Measurements from ENCODE around the gene ATF7. TPM values are rescaled to one million over a fixed set of nuclear protein-coding genes. Genes with fewer than 3 reads are reported as not detected.
"Not testable (repeated sequence)": the region's sequence is repeated elsewhere in the genome, so short reads cannot be mapped to it uniquely, and the experiment has no call there.

Gene ATF7
- total and polyA plus RNA-seq, 8 donors: 48.7 to 72.5 (median 63.4) TPM

DNA sequence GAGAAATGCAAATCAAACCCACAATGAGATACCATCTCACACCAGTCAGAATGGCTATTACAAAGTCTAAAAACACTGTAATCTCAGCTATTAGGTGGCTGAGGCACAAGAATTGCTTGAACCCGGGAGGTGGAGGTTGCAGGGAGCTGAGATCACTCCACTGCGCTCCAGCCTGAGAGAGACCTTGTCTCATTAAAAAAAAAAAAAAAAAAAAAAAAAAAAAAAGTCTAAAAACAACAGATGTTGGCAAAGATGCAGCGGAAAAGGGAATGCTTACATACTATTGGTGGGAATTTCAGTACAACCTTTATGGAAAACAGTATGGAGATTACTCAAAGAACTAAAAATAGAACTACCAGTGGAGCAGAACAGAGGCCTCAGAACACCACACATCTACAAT, 19.0 kb upstream of the ATF7 start:
- ATAC-seq: no peak
- Histone ChIP-seq H3K9me3 (no peaks in the 10 kb centered on the region), H3K4me3 (no peak overlapping the region), H3K27ac (no peak overlapping the region), H3K27me3 (no peaks in the 10 kb centered on the region), H3K4me1 (no peaks in the 10 kb centered on the region), H3K36me3 (no peaks in the 10 kb centered on the region)
- DNase-seq: no peak
- intact Hi-C loops (cut with DNase I): no loop called here
- TF ChIP-seq, protein P1, sequence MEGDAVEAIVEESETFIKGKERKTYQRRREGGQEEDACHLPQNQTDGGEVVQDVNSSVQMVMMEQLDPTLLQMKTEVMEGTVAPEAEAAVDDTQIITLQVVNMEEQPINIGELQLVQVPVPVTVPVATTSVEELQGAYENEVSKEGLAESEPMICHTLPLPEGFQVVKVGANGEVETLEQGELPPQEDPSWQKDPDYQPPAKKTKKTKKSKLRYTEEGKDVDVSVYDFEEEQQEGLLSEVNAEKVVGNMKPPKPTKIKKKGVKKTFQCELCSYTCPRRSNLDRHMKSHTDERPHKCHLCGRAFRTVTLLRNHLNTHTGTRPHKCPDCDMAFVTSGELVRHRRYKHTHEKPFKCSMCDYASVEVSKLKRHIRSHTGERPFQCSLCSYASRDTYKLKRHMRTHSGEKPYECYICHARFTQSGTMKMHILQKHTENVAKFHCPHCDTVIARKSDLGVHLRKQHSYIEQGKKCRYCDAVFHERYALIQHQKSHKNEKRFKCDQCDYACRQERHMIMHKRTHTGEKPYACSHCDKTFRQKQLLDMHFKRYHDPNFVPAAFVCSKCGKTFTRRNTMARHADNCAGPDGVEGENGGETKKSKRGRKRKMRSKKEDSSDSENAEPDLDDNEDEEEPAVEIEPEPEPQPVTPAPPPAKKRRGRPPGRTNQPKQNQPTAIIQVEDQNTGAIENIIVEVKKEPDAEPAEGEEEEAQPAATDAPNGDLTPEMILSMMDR (IDR thresholded peaks at IDR 0.05): no peak

DNA sequence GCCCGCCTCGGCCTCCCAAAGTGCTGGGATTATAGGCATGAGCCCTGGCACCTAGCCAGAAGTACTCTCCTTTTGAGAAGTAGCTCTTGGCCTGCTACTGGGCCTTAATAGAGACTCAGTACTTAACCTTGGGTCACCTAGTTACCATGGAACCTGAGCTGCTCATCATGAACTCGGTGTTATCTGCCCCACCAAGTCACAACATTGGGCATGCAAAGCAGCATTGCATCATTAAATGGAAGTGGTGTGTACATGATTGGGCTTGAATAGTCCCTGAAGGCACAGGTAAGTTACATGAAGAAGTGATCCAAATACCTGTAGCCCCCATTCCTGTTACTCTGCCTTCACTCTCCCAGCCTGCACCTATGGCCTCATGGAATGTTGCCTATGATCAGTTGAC, 18.0 kb upstream of the ATF7 start:
- Histone ChIP-seq H3K27ac (no peak overlapping the region), H3K4me1 (no peaks in the 10 kb centered on the region), H3K36me3 (no peaks in the 10 kb centered on the region), H3K9me3 (no peaks in the 10 kb centered on the region), H3K4me3 (no peak overlapping the region), H3K27me3 (no peaks in the 10 kb centered on the region)
- TF ChIP-seq, protein P1 (IDR thresholded peaks at IDR 0.05): no peak
- ATAC-seq (no peak), DNase-seq (no peak)
- intact Hi-C loops (cut with DNase I): no loop called here

DNA sequence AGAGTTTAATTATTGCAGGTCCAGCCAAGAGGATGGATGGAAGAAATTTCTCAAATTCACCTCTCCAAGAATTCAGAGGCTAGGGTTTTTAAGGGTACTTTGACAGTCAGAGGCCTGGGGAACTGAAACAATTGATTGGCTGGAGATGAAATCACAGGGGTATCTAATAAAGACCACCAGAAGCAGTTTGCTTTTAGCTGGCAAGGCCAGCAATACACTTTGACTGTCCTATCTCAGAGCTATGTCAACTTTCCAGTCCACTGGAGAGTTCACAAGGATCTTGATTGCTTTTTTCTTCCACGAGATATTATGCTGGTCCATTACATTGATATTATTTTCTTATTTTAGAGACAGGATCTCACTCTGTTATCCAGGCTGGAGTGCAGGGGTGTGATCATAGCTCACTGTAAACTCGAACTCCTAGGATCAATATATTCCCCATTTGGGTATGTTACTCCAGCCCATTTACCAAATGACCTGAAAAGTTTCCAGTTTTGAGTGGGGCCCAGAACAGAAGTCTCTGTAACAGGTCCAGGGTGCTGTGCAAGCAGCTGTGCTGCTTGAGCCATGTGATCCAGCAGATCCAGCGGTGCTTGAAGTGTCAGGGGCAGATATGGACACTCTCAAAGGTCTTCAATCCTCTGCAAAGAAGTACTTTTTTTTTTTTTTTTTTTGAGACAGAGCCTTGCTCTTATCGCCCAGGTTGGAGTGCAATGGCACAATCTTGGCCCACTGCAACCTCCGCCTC, 17.2 kb upstream of the ATF7 start:
- Histone ChIP-seq H3K27ac (no peak overlapping the region), H3K36me3 (no peaks in the 10 kb centered on the region), H3K4me3 (no peak overlapping the region), H3K27me3 (no peaks in the 10 kb centered on the region), H3K9me3 (no peaks in the 10 kb centered on the region), H3K4me1 (no peaks in the 10 kb centered on the region)
- ATAC-seq (no peak), DNase-seq (no peak)
- intact Hi-C loops (cut with DNase I): no loop called here
- TF ChIP-seq, protein P1 (IDR thresholded peaks at IDR 0.05): no peak

DNA sequence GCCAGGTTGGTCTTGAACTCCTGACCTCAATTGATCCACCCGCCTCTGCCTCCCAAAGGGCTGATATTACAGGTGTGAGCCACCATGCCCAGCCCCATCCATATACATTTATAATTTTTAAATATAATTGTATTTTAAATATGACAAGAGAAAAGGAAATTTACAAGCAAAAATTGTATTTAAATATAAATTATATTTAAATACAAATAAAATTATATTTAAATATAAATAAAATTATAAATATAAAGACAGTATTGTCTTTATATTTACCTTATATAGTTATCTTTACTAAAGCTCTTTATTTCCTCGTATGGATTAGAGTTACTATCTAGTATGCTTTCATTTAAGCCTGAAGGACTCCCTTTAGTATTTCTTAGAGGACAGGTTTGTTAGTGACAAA, 11.9 kb upstream of the ATF7 start:
- intact Hi-C loops (cut with DNase I): no loop called here
- no peaks in the 10 kb centered on the region for H3K27me3 ChIP-seq
- ATAC-seq: no peak

DNA sequence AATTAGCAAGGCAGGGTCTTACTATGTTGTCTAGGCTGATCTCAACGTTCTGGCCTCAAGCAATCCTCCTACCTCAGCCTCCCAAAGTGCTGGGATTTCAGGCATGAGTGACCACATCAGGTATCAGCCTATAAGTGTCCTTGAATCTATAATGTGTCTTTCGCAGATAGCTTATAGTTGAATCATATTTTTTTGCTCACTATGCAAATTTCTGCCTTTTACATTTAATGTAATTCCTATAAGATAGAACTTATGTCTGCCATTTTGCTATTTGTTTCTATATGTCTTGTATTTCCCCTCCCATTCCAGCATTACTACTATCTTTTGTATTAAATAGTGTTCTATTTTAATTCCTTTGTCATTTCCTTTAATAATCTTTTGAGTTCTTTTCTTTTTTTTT, 10.5 kb upstream of the ATF7 start:
- intact Hi-C loops (cut with DNase I): no loop called here
- ATAC-seq: no peak
- H3K4me3 ChIP-seq: no peak overlapping the region
- no peak for DNase-seq
- H3K9me3 ChIP-seq: no peaks in the 10 kb centered on the region
- no peaks in the 10 kb centered on the region for H3K27me3 ChIP-seq
- TF ChIP-seq, protein P1 (IDR thresholded peaks at IDR 0.05): no peak
- H3K4me1 ChIP-seq: no peaks in the 10 kb centered on the region
- H3K36me3 ChIP-seq: no peaks in the 10 kb centered on the region
- no peak overlapping the region for H3K27ac ChIP-seq

More for the DNA sequence above, 11.9 kb upstream of the ATF7 start:
- H3K9me3 ChIP-seq: no peaks in the 10 kb centered on the region
- no peak for DNase-seq
- H3K4me3 ChIP-seq: no peak overlapping the region
- H3K27ac ChIP-seq: no peak overlapping the region
- TF ChIP-seq, protein P1 (IDR thresholded peaks at IDR 0.05): no peak
- H3K36me3 ChIP-seq: no peaks in the 10 kb centered on the region
- no peaks in the 10 kb centered on the region for H3K4me1 ChIP-seq

DNA sequence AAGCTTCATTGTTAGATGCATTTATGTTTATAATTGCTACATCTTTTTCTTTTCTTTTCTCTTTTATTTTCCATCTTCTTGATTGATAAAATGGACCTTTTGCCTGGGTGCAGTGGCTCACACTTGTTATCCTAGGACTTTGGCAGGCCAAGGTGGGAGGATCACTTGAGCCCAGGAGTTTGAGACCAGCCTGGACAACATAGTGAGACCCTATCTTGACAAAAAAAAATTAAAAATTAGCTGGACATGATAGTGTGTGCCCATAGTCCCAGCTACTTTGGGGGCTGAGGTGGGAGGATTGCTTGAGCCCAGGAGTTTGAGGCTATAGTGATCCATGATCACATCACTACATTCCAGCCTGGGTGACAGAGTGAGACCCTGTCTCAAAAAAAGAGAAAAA, 9.5 kb upstream of the ATF7 start:
- H3K9me3 ChIP-seq; H3K36me3 ChIP-seq; H3K4me1 ChIP-seq; H3K4me3 ChIP-seq; H3K27ac ChIP-seq; DNase-seq; intact Hi-C loops (cut with DNase I); ATAC-seq; H3K27me3 ChIP-seq: not testable (repeated sequence)

All from left lung (tissue), 10 donors.